Uterus (tissue), 4 donors: ENCODE results near the gene PPP6R2. TPM values are rescaled to one million over a fixed set of nuclear protein-coding genes. Genes with fewer than 3 reads are reported as not detected.

Experiments
- DNase-seq, 2 donors: peaks; one replicate each; pipeline ENCODE4 v3.0.0-alpha.2; 2019 to 2020
- H3K27ac ChIP-seq, 2 donors: fragments of 200-600 bp; sonication (generic); 1 replicate in 1 of 2; 2 replicates in 1 of 2; pipeline ENCODE4 v1.5.1; 2016 to 2018
- H3K27me3 ChIP-seq, 2 donors: fragments of 200-600 bp; sonication (generic); one replicate each; pipeline ENCODE4 v1.5.1; 2018 to 2019; ENCODE audit warnings: control low read depth in 1 of 2
- H3K36me3 ChIP-seq, 2 donors: fragments of 200-600 bp; sonication (generic); one replicate each; pipeline ENCODE4 v1.5.1; 2019; ENCODE audit warnings: control low read depth in 1 of 2
- H3K4me1 ChIP-seq, 2 donors: fragments of 200-600 bp; sonication (generic); one replicate each; pipeline ENCODE4 v1.5.1; 2018 to 2019; ENCODE audit warnings: control low read depth in 1 of 2
- H3K4me3 ChIP-seq, 2 donors: fragments of 200-600 bp; sonication (generic); 1 replicate in 1 of 2; 2 replicates in 1 of 2; pipeline ENCODE4 v1.5.1; 2018 to 2019; ENCODE audit warnings: mild to moderate bottlenecking in 1 of 2
- H3K9me3 ChIP-seq, 2 donors: fragments of 200-600 bp; sonication (generic); one replicate each; pipeline ENCODE4 v1.5.1; 2019; ENCODE audit warnings: control low read depth in 1 of 2
- CTCF ChIP-seq, 4 experiments: fragments of 200-600 bp in 2 of 4; fragments of 450-650 bp in 2 of 4; sonication (generic) in 2 of 4; IDR thresholded peaks; one replicate each; pipeline ENCODE4 v1.5.1; 2016 to 2019; ENCODE audit warnings: antibody characterized with exemption in 4 of 4, mild to moderate bottlenecking in 2 of 4, moderate library complexity in 1 of 4
- POLR2A ChIP-seq, 2 donors: fragments of 450-650 bp; IDR thresholded peaks; one replicate each; pipeline ENCODE4 v1.6.1; 2016; ENCODE audit warnings: antibody characterized with exemption in 2 of 2, mild to moderate bottlenecking in 1 of 2, moderate library complexity in 1 of 2
- intact Hi-C: fragments of 100-400 bp; cut with DNase I; formaldehyde crosslinking; loops from one replicate; pipeline ENCODE4 v1.15.1; 2023; ENCODE audit warnings: low total_unique reads
- total RNA-seq, 4 donors: library from RNA; depleted of rRNA in 3 of 4; stranded (reverse); fragments of >200 nt in 3 of 4; gene quantifications; one replicate each; pipeline versions ENCODE4 v1.1.0 to v1.2.4, GENCODE V29; 2014 to 2023
- donor health status: DM: yes; HTN: yes; CAD: no.

Gene PPP6R2
- total RNA-seq, 4 donors from 2014 or later = 42.4 to 73.1 (median 47.2) TPM

GRCh38 chr22:50314455-50315288 lies 28.5 kb upstream of the PPP6R2 start:
- H3K4me1 ChIP-seq = no peaks in the 10 kb centered on the region
- TF ChIP-seq CTCF (IDR thresholded peaks at IDR 0.05) (no peak), POLR2A (IDR thresholded peaks at IDR 0.05) (no peak)
- H3K9me3 ChIP-seq = no peaks in the 10 kb centered on the region
- no peak for DNase-seq
- no peak overlapping the region for H3K4me3 ChIP-seq
- intact Hi-C loops = no loop called here
- H3K27ac ChIP-seq = no peak overlapping the region
- no peaks in the 10 kb centered on the region for H3K36me3 ChIP-seq
- no peaks in the 10 kb centered on the region for H3K27me3 ChIP-seq

- no peaks in the 10 kb centered on the region for H3K27me3 ChIP-seq
- H3K27ac ChIP-seq = no peak overlapping the region
- intact Hi-C loops = no loop called here
- no peaks in the 10 kb centered on the region for H3K9me3 ChIP-seq
- DNase-seq = no peak
- TF ChIP-seq CTCF (IDR thresholded peaks at IDR 0.05) = no peak
- no peak for TF ChIP-seq POLR2A (IDR thresholded peaks at IDR 0.05)
- no peaks in the 10 kb centered on the region for H3K36me3 ChIP-seq
- no peaks in the 10 kb centered on the region for H3K4me1 ChIP-seq
- no peak overlapping the region for H3K4me3 ChIP-seq
Observed at GRCh38 chr22:50315289-50316113, 27.6 kb upstream of the PPP6R2 start.

GRCh38 chr22:50316114-50317065 lies 26.7 kb upstream of the PPP6R2 start:
- H3K27me3 ChIP-seq = no peaks in the 10 kb centered on the region
- H3K27ac ChIP-seq = no peak overlapping the region
- intact Hi-C loops = no loop called here
- no peak overlapping the region for H3K4me3 ChIP-seq
- DNase-seq = no peak
- TF ChIP-seq CTCF (IDR thresholded peaks at IDR 0.05) (no peak), POLR2A (IDR thresholded peaks at IDR 0.05) (no peak)
- H3K4me1 ChIP-seq = no peaks in the 10 kb centered on the region
- H3K36me3 ChIP-seq = no peaks in the 10 kb centered on the region
- H3K9me3 ChIP-seq = no peaks in the 10 kb centered on the region

GRCh38 chr22:50317178-50317577 lies 25.9 kb upstream of the PPP6R2 start:
- intact Hi-C loops = no loop called here
- H3K4me3 ChIP-seq = no peak overlapping the region
- no peaks in the 10 kb centered on the region for H3K4me1 ChIP-seq
- H3K27me3 ChIP-seq = no peaks in the 10 kb centered on the region
- no peak for DNase-seq
- H3K9me3 ChIP-seq = no peaks in the 10 kb centered on the region
- H3K27ac ChIP-seq = no peak overlapping the region
- H3K36me3 ChIP-seq = no peaks in the 10 kb centered on the region
- TF ChIP-seq POLR2A (IDR thresholded peaks at IDR 0.05) (no peak), CTCF (IDR thresholded peaks at IDR 0.05) (no peak)
